Activated naive CD8-positive, alpha-beta T cell treated with anti-CD3 and anti-CD28 coated beads, Interleukin-2, amount 50 U/mL, for 24 hours (primary cell): Measurements from ENCODE around the gene CXCL9.
"Not testable (repeated sequence)": the region's sequence is repeated elsewhere in the genome, so short reads cannot be mapped to it uniquely, and the experiment has no call there.

ENCODE experiments used
- ATAC-seq: fragments of 150-1000 bp; cut with Tn5 transposase; one replicate; pipeline ENCODE4 v1.10.0; 2021
- DNase-seq: peaks from one replicate; pipeline ENCODE4 v3.0.0; 2021
- H3K27ac Mint-ChIP-seq: one replicate; pipeline ENCODE4 v1.8.0; 2021; ENCODE audit warnings: mild to moderate bottlenecking, mixed read lengths
- H3K27me3 Mint-ChIP-seq: one replicate; pipeline ENCODE4 v1.8.0; 2021; ENCODE audit warnings: mixed read lengths
- H3K36me3 Mint-ChIP-seq: one replicate; pipeline ENCODE4 v1.8.0; 2021; ENCODE audit warnings: low read depth, mixed read lengths
- H3K4me1 Mint-ChIP-seq: one replicate; pipeline ENCODE4 v1.8.0; 2021; ENCODE audit warnings: mixed read lengths
- H3K4me3 Mint-ChIP-seq: one replicate; pipeline ENCODE4 v1.8.0; 2021; ENCODE audit warnings: mild to moderate bottlenecking, moderate library complexity, mixed read lengths
- H3K9me3 Mint-ChIP-seq: one replicate; pipeline ENCODE4 v1.8.0; 2021; ENCODE audit warnings: mixed read lengths

CXCL9 gene

GRCh38 chr4:76001700-76002099, 5.6 kb downstream of the CXCL9 start:
- no peak for DNase-seq
- Mint-ChIP-seq H3K27ac (no peak overlapping the region), H3K4me1 (peaks cover 5% of the 10 kb centered on the region), H3K4me3 (no peak overlapping the region), H3K9me3 (no peaks in the 10 kb centered on the region), H3K36me3 (peaks cover 2% of the 10 kb centered on the region), H3K27me3 (peaks cover 7% of the 10 kb centered on the region)
- no peak for ATAC-seq

- H3K4me3 Mint-ChIP-seq: no peak overlapping the region
- peaks cover 7% of the 10 kb centered on the region for H3K27me3 Mint-ChIP-seq
- H3K36me3 Mint-ChIP-seq: no peaks in the 10 kb centered on the region
- no peak overlapping the region for H3K27ac Mint-ChIP-seq
- no peak for DNase-seq
- H3K4me1 Mint-ChIP-seq: peaks cover 5% of the 10 kb centered on the region
- H3K9me3 Mint-ChIP-seq: no peaks in the 10 kb centered on the region
- no peak for ATAC-seq
Observed at GRCh38 chr4:76000279-76000678, 7.0 kb downstream of the CXCL9 start.

GRCh38 chr4:75998525-75999147, 8.7 kb downstream of the CXCL9 start:
- H3K36me3 Mint-ChIP-seq, H3K27me3 Mint-ChIP-seq, H3K9me3 Mint-ChIP-seq, H3K4me3 Mint-ChIP-seq, DNase-seq, ATAC-seq, H3K27ac Mint-ChIP-seq, H3K4me1 Mint-ChIP-seq: not testable (repeated sequence)

GRCh38 chr4:75997946-75998345, 9.4 kb downstream of the CXCL9 start:
- Mint-ChIP-seq H3K9me3 (no peaks in the 10 kb centered on the region), H3K4me1 (peaks cover 5% of the 10 kb centered on the region), H3K27me3 (peaks cover 3% of the 10 kb centered on the region), H3K4me3 (no peak overlapping the region), H3K36me3 (no peaks in the 10 kb centered on the region), H3K27ac (no peak overlapping the region)
- ATAC-seq (no peak), DNase-seq (no peak)

- Mint-ChIP-seq H3K4me3 (no peak overlapping the region), H3K9me3 (no peaks in the 10 kb centered on the region), H3K36me3 (no peaks in the 10 kb centered on the region), H3K4me1 (no peaks in the 10 kb centered on the region), H3K27me3 (no peaks in the 10 kb centered on the region), H3K27ac (no peak overlapping the region)
- ATAC-seq (no peak), DNase-seq (no peak)
Observed at GRCh38 chr4:75997081-75997480, 10.2 kb downstream of the CXCL9 start.

GRCh38 chr4:75995727-75996126, 11.6 kb downstream of the CXCL9 start:
- Mint-ChIP-seq H3K9me3 (no peaks in the 10 kb centered on the region), H3K36me3 (no peaks in the 10 kb centered on the region), H3K4me3 (no peak overlapping the region), H3K27ac (no peak overlapping the region), H3K27me3 (no peaks in the 10 kb centered on the region), H3K4me1 (peaks cover 9% of the 10 kb centered on the region)
- ATAC-seq (no peak), DNase-seq (no peak)

GRCh38 chr4:75992462-75992861, 14.8 kb downstream of the CXCL9 start:
- Mint-ChIP-seq H3K4me1 (peaks cover 31% of the 10 kb centered on the region), H3K27ac (no peak overlapping the region), H3K36me3 (peaks cover 19% of the 10 kb centered on the region), H3K4me3 (no peak overlapping the region), H3K27me3 (no peaks in the 10 kb centered on the region), H3K9me3 (no peaks in the 10 kb centered on the region)
- ATAC-seq (no peak), DNase-seq (no peak)

GRCh38 chr4:75989846-75990528, 17.3 kb downstream of the CXCL9 start:
- Mint-ChIP-seq H3K4me3 (peak overlapping the region; percentile 87), H3K9me3 (no peaks in the 10 kb centered on the region), H3K27me3 (no peaks in the 10 kb centered on the region), H3K27ac (peak overlapping the region; percentile 81), H3K36me3 (peaks cover 25% of the 10 kb centered on the region), H3K4me1 (peaks cover 31% of the 10 kb centered on the region)
- ATAC-seq (no peak), DNase-seq (no peak)

- no peak for ATAC-seq
- Mint-ChIP-seq H3K4me1 (peaks cover 22% of the 10 kb centered on the region), H3K27me3 (no peaks in the 10 kb centered on the region), H3K9me3 (no peaks in the 10 kb centered on the region), H3K36me3 (peaks cover 39% of the 10 kb centered on the region), H3K4me3 (no peak overlapping the region), H3K27ac (no peak overlapping the region)
- DNase-seq: no peak
Observed at GRCh38 chr4:75985116-75985515, 22.2 kb downstream of the CXCL9 start.

GRCh38 chr4:75980576-75980975, 26.7 kb downstream of the CXCL9 start:
- ATAC-seq (no peak), DNase-seq (no peak)
- Mint-ChIP-seq H3K36me3 (peaks cover 35% of the 10 kb centered on the region), H3K4me1 (no peaks in the 10 kb centered on the region), H3K9me3 (no peaks in the 10 kb centered on the region), H3K27me3 (no peaks in the 10 kb centered on the region), H3K27ac (no peak overlapping the region), H3K4me3 (no peak overlapping the region)

GRCh38 chr4:75976177-75976576, 31.1 kb downstream of the CXCL9 start:
- peaks cover 58% of the 10 kb centered on the region for H3K36me3 Mint-ChIP-seq
- no peak overlapping the region for H3K27ac Mint-ChIP-seq
- no peak overlapping the region for H3K4me3 Mint-ChIP-seq
- no peak for DNase-seq
- no peaks in the 10 kb centered on the region for H3K27me3 Mint-ChIP-seq
- no peaks in the 10 kb centered on the region for H3K4me1 Mint-ChIP-seq
- no peak for ATAC-seq
- no peaks in the 10 kb centered on the region for H3K9me3 Mint-ChIP-seq

GRCh38 chr4:75973766-75974165, 33.5 kb downstream of the CXCL9 start:
- ATAC-seq (no peak), DNase-seq (no peak)
- H3K27me3 Mint-ChIP-seq: no peaks in the 10 kb centered on the region
- H3K4me3 Mint-ChIP-seq: no peak overlapping the region
- peaks cover 70% of the 10 kb centered on the region for H3K36me3 Mint-ChIP-seq
- no peaks in the 10 kb centered on the region for H3K4me1 Mint-ChIP-seq
- no peaks in the 10 kb centered on the region for H3K9me3 Mint-ChIP-seq
- H3K27ac Mint-ChIP-seq: no peak overlapping the region

GRCh38 chr4:75968084-75968483, 39.2 kb downstream of the CXCL9 start:
- Mint-ChIP-seq H3K9me3 (peaks cover 10% of the 10 kb centered on the region), H3K4me3 (no peak overlapping the region), H3K36me3 (peaks cover 89% of the 10 kb centered on the region), H3K27ac (peak overlapping the region; percentile 23), H3K27me3 (no peaks in the 10 kb centered on the region), H3K4me1 (no peaks in the 10 kb centered on the region)
- DNase-seq (no peak), ATAC-seq (no peak)

GRCh38 chr4:75963558-75963957, 43.8 kb downstream of the CXCL9 start:
- Mint-ChIP-seq H3K4me3 (no peak overlapping the region), H3K36me3 (peaks cover 89% of the 10 kb centered on the region), H3K27me3 (no peaks in the 10 kb centered on the region), H3K27ac (no peak overlapping the region), H3K9me3 (peaks cover 10% of the 10 kb centered on the region), H3K4me1 (no peaks in the 10 kb centered on the region)
- DNase-seq (no peak), ATAC-seq (no peak)

- H3K4me1 Mint-ChIP-seq, DNase-seq, H3K27me3 Mint-ChIP-seq, H3K27ac Mint-ChIP-seq, H3K4me3 Mint-ChIP-seq, ATAC-seq: not testable (repeated sequence)
- Mint-ChIP-seq H3K36me3 (peaks cover 87% of the 10 kb centered on the region), H3K9me3 (peaks cover 10% of the 10 kb centered on the region)
Observed at GRCh38 chr4:75962072-75962471, 45.2 kb downstream of the CXCL9 start.
